Left lobe of liver (tissue), 2 donors: Measurements from ENCODE around the gene EMC1. TPM values are rescaled to one million over a fixed set of nuclear protein-coding genes. Genes with fewer than 3 reads are reported as not detected.
"Not testable (repeated sequence)": the region's sequence is repeated elsewhere in the genome, so short reads cannot be mapped to it uniquely, and the experiment has no call there.

ENCODE experiments used
- ATAC-seq: fragments of 200-7000 bp; cut with Tn5 transposase; one replicate; pipeline ENCODE4 v1.9.1; 2020; ENCODE audit warnings: mild to moderate bottlenecking, moderate library complexity
- DNase-seq: peaks from one replicate; pipeline ENCODE4 v3.0.0-alpha.2; 2020; ENCODE audit warnings: low spot score
- total RNA-seq: library from RNA; stranded (reverse); gene quantifications from one replicate; pipeline ENCODE4 v1.2.1, GENCODE V29; 2021
- donor health status: DM: no; HTN: no; CAD: no; lungs with moderate emphysema.
- donor health status: DM: no; HTN: yes; CAD: no.

The EMC1 gene
- total RNA-seq, 1 donor from 2014 or later = 19.7 TPM

DNA sequence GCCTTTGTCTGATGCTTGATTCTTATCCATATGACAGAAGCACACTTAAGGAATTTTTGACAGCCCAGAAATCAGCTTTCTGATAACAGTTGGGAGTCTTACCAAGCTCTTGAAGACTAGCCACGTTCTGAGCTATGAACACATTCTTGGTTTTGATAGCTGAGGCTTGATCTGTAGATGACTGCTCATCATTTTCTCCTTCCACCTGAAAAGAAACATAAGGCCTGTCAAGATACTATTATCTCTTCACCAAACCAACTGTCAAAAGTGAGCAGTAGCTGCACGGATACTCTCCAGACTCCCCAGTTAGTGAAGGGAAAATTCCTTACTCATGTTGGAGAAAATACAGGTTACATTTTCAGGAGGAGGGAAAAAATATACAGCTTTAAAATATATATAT is 53.5 kb downstream of the EMC1 start:
- no peak for ATAC-seq
- DNase-seq = no peak

DNA sequence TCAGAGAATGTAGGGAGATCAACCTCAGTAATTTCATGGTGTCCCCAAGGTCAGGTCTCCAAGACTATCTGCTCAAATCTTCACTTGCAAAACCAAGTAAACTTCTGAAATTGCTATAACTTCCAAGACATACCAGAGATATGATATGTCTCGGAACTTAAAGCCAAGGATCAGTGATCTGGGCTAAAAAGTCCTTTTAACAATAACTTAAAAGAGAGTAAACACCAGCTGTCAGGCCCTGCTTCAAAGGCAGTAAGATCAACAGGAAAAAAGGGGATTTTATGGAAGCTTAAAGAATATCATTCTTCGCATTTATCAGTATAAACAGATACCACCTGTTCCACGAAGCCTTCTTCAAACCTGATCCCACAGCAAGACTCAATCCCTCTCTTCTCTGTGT is 55.0 kb downstream of the EMC1 start:
- ATAC-seq = no peak
- no peak for DNase-seq

DNA sequence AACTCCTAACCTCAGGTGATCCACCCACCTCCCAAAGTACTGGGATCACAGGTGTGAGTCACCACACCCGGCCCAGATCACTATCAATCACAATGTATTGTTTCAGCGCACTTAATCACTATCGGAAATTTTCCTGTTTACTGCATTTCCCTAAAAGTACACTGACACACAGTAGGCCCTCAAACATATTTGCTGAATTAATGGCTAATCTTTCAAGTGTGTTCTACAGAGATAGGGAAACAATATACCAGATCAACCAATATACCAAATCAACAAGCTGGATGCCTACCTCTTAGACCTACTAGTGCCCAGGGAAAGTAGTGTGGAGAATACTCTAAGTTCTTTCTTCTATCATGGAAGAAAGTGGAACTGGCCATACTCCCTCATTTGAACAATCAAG is 58.3 kb downstream of the EMC1 start:
- DNase-seq (no peak), ATAC-seq (no peak)

- no peak for ATAC-seq
Observed at GRCh38 chr1:19191811-19192210, 59.5 kb downstream of the EMC1 start.

GRCh38 chr1:19190468-19190867 is 60.9 kb downstream of the EMC1 start:
- DNase-seq = no peak
- no peak for ATAC-seq

More at GRCh38 chr1:19191811-19192210, 59.5 kb downstream of the EMC1 start:
- no peak for DNase-seq

DNA sequence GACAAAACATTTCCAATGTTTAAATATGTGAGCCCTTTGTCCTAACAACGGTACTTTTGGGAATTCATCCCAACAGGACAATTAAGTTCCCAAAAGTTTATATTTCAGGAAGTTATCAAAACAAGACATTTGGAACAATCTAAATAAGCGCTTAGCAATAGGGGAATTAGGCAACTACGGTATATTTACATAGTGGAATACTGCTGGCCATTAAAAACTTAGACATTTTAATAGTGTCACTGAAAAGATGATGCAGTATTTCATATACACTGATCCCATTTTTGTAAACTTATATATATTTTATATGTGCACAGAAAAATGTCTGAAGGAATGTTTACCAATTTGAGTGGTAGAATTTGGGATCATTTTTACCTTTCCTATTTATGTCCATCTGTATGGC is 62.1 kb downstream of the EMC1 start:
- peak; percentile 33 for ATAC-seq
- DNase-seq = no peak

DNA sequence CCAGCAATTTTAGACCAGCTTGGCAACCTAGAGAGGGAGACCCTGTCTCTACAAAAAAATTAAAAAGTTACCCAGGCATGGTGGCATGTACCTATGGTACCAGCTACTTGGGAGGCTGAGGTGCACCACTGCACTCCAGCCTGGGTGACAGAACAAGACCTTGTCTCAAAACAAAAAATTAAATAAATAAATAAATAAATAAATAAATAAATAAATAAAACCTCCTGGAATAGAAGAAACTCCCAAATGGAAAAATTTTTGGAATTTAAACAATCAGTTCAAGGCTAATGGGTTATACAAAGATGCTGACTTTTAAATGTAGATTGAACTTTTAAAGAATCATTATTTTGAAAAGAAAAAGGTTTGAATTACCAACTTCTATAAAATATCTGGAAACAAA is 63.5 kb downstream of the EMC1 start:
- DNase-seq (no peak), ATAC-seq (no peak)

DNA sequence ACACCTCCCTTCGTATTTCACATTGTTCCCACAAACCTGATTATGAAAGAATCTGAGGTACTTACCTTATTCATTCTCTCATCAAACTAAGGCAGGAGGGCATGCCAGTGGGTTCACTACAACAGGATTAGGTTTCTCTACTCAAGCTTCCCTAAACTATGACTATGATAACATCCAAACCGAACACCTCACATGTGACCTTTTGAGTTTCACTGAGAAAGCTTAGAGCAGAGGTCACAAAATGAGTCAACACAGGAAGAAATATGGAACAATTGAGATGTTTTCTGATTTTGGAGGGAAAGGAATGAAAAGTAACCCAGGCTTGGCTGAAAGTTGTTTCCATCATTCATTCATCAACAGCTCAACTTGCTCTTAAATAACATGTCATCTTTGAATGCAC is 65.3 kb downstream of the EMC1 start:
- ATAC-seq = no peak
- no peak for DNase-seq

- DNase-seq (no peak), ATAC-seq (no peak)
Observed at GRCh38 chr1:19182223-19182622, 69.1 kb downstream of the EMC1 start.

GRCh38 chr1:19180265-19180657 is 71.1 kb downstream of the EMC1 start:
- DNase-seq, ATAC-seq: not testable (repeated sequence)

- DNase-seq (no peak), ATAC-seq (peak; percentile 75)
Observed at GRCh38 chr1:19179597-19180264, 71.6 kb downstream of the EMC1 start.

DNA sequence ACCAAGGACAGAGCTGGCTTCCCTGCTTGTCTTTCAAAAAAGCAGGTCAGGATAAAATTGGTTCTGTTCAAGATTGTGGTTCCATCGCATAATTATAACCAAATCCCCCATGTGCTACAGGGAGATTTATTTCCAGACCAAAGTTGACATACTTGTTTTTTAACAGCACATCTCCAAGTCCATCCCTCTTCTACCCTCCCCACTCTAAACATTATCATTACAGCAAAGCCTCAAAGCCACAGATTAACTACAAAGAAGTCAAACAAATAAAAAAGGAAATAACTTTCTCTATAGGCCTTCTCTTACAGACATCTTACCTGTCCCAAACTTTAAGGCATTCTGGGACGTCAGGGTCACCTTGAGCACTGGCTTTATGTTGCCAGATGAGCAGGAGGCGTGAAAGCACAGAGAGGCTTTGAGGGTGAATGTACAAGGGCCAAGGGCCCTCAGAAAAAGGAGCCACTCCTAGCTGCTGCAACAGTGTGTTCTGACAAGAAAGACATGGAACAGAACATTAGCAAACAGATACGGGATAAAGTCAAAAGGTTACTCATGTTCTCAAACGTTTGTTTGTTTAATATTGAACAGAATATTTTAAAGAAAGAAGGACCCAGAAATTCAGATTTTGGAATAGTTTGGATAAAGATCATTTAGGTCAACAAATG is 72.5 kb downstream of the EMC1 start:
- peak; percentile 86 for ATAC-seq

GRCh38 chr1:19177811-19178210 is 73.5 kb downstream of the EMC1 start:
- DNase-seq = no peak
- ATAC-seq = no peak

More for the DNA sequence above, 72.5 kb downstream of the EMC1 start:
- DNase-seq = peak; percentile 60

DNA sequence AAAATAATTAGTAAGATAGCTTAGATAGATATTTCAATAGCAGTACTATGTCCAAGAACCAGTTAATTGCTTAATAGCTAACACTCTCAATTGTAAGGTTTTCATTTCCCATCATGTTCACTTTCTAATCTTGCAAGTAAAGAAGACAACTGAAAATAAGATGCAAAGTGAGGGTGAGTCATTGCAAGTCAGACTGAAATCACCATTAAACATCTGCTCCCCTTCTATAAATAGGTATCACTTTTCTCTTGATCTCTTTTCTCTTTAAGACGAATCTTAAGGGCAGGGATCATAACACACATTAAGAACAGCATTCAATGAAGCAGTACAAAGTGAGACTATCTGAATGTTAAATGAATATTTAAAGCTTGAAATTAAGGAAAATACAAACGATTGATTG is 81.7 kb downstream of the EMC1 start:
- ATAC-seq = no peak

DNA sequence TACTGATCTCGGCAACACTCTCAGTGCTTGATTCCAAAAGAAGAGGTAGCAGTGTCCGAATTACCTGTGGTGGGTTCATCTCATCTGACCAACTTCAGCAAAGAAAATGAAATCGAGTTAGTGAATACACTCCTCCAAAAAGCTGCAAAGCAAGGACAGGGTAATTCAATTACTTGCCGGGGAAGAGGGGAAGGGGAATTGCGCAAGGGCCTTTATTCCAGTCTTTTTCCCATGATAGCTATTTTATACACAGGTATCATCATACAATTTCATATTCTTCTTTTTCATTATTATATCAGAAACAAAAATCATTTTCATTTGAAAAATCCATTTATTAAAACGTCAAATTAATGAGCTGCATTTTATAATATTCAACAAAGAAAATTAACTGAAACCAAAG is 84.2 kb downstream of the EMC1 start:
- ATAC-seq (no peak), DNase-seq (no peak)

More for the DNA sequence above, 81.7 kb downstream of the EMC1 start:
- no peak for DNase-seq

GRCh38 chr1:19166066-19166465 is 85.3 kb downstream of the EMC1 start:
- DNase-seq = no peak
- ATAC-seq = peak; percentile 86

Other genes with a start within 250 kb of the EMC1 start
- gene UBR4, start 41.3 kb downstream of the EMC1 start, total RNA-seq = 127 TPM
- 8.7 TPM for gene MRTO4, start 281 bp upstream of the EMC1 start, total RNA-seq
- 111 TPM for gene AKR7A3, start 37.2 kb upstream of the EMC1 start, total RNA-seq
- 53.5 TPM for gene AKR7A2, start 60.6 kb upstream of the EMC1 start, total RNA-seq
- 9.1 TPM for gene SLC66A1, start 60.8 kb upstream of the EMC1 start, total RNA-seq
- 91.4 TPM for gene CAPZB, start 234.0 kb upstream of the EMC1 start, total RNA-seq